H1 (cell line): ENCODE data around the gene IFNL3. TPM values are rescaled to one million over a fixed set of nuclear protein-coding genes. Genes with fewer than 3 reads are reported as not detected.

Experiments used
- CTCF ChIA-PET: fragments of 300-600 bp; sonication (Branson Sonifier 250); formaldehyde crosslinking; loops from one replicate; lab custom pipeline; 2021; ENCODE audit not compliant: partially characterized antibody; lab: Charles Lee
- POLR2A ChIA-PET: fragments of 300-600 bp; sonication (Branson Sonifier 250); formaldehyde crosslinking; loops from one replicate; lab custom pipeline; 2021; ENCODE audit warnings: inconsistent platforms; ENCODE audit not compliant: partially characterized antibody; lab: Charles Lee
- DNase-seq, 2 experiments: peaks; one replicate each; pipeline versions ENCODE4 v3.0.0 to v3.0.0-alpha.2; 2010 to 2022; ENCODE audit warnings: low spot score in 2 of 2, low read depth in 1 of 2, mixed read lengths in 1 of 2
- FAIRE-seq: peaks from 2 replicates; lab custom pipeline; 2011; peaks lifted over from hg19 to GRCh38; lab: Jason Lieb, UNC
- H2AFZ ChIP-seq: 2 replicates; pipeline ENCODE4 v1.8.1; 2012; ENCODE audit warnings: low read length, inconsistent platforms
- H2AK5ac ChIP-seq: 2 replicates; pipeline ENCODE4 v1.6.1; 2013; ENCODE audit warnings: low read depth, low read length
- H2BK120ac ChIP-seq: replicated peaks from 2 replicates; pipeline ENCODE3; 2013; ENCODE audit warnings: low read depth, low read length, inconsistent platforms
- H2BK12ac ChIP-seq: 2 replicates; pipeline ENCODE4 v1.6.1; 2013; ENCODE audit warnings: low read depth, low read length
- H2BK15ac ChIP-seq: 2 replicates; pipeline ENCODE4 v1.6.1; 2013; ENCODE audit warnings: low read length
- H2BK20ac ChIP-seq: 2 replicates; pipeline ENCODE4 v1.6.1; 2013; ENCODE audit warnings: low read length
- H2BK5ac ChIP-seq: 2 replicates; pipeline ENCODE4 v1.6.1; 2013; ENCODE audit warnings: low read depth, low read length
- H3K14ac ChIP-seq: 2 replicates; pipeline ENCODE4 v1.6.1; 2013; ENCODE audit warnings: inconsistent platforms; ENCODE audit not compliant: insufficient read length
- H3K18ac ChIP-seq: 2 replicates; pipeline ENCODE4 v1.6.1; 2013; ENCODE audit warnings: low read length; ENCODE audit errors: extremely low read depth
- H3K23ac ChIP-seq: 2 replicates; pipeline ENCODE4 v1.6.1; 2013; ENCODE audit warnings: inconsistent platforms; ENCODE audit not compliant: insufficient read length
- H3K23me2 ChIP-seq: 2 replicates; pipeline ENCODE4 v1.6.1; 2013; ENCODE audit warnings: low read depth, low read length
- H3K27ac ChIP-seq: 2 replicates; pipeline ENCODE4 v1.6.1; 2011; ENCODE audit warnings: low read depth, low read length, inconsistent platforms
- H3K27me3 ChIP-seq, 4 experiments: replicated peaks in 1 of 4; 1 replicate in 1 of 4; 2 replicates in 3 of 4; pipeline versions ENCODE4 v1.6.1 to v1.8.1; 2011 to 2013; ENCODE audit warnings: low read length in 3 of 4, mild to moderate bottlenecking in 3 of 4, inconsistent platforms in 2 of 4, mixed read lengths in 2 of 4, moderate library complexity in 1 of 4; ENCODE audit not compliant: control insufficient read depth in 3 of 4, insufficient read depth in 3 of 4; ENCODE audit errors: extremely low read depth in 1 of 4
- H3K36me3 ChIP-seq, 4 experiments: 2 replicates each; pipeline versions ENCODE4 v1.6.1 to v1.8.1; 2011 to 2013; ENCODE audit warnings: mild to moderate bottlenecking in 4 of 4, low read length in 3 of 4, moderate library complexity in 2 of 4, control low read depth in 1 of 4, inconsistent platforms in 1 of 4; ENCODE audit not compliant: insufficient read depth in 4 of 4, control insufficient read depth in 2 of 4
- H3K4ac ChIP-seq: replicated peaks from 2 replicates; pipeline ENCODE3; 2013; ENCODE audit warnings: low read length, low read depth, mixed read lengths, inconsistent platforms; ENCODE audit not compliant: insufficient read length
- H3K4me1 ChIP-seq, 4 experiments: replicated peaks in 1 of 4; 1 replicate in 1 of 4; 2 replicates in 3 of 4; pipeline versions ENCODE4 v1.6.1 to v1.8.1; 2011 to 2013; ENCODE audit warnings: low read length in 3 of 4, inconsistent platforms in 2 of 4, mixed read lengths in 1 of 4; ENCODE audit not compliant: insufficient read depth in 4 of 4, control insufficient read depth in 3 of 4
- H3K4me2 ChIP-seq, 2 experiments: 2 replicates each; pipeline versions ENCODE4 v1.6.1 to v1.8.1; 2011 to 2013; ENCODE audit warnings: low read depth in 2 of 2, low read length in 2 of 2, control low read depth in 1 of 2, inconsistent platforms in 1 of 2, mild to moderate bottlenecking in 1 of 2; ENCODE audit not compliant: insufficient read depth in 1 of 2
- H3K4me3 ChIP-seq, 4 experiments: fragments of 200-600, 300-600 bp in 1 of 4; sonication (generic), shearing (Covaris generic), sonication (Bioruptor Twin) in 1 of 4; 2 replicates each; pipeline versions ENCODE4 v1.5.1 to v1.8.1; 2011 to 2016; ENCODE audit warnings: low read length in 4 of 4, low read depth in 3 of 4, control low read depth in 2 of 4, inconsistent platforms in 2 of 4, mild to moderate bottlenecking in 2 of 4, mixed read lengths in 1 of 4, moderate library complexity in 1 of 4; ENCODE audit not compliant: insufficient read depth in 2 of 4; ENCODE audit errors: extremely low read depth in 1 of 4
- H3K56ac ChIP-seq: replicated peaks from 2 replicates; pipeline ENCODE3; 2013; ENCODE audit warnings: low read depth, mild to moderate bottlenecking, mixed read lengths, low read length, inconsistent platforms; ENCODE audit not compliant: insufficient read length
- H3K79me1 ChIP-seq: 2 replicates; pipeline ENCODE4 v1.6.1; 2013; ENCODE audit warnings: low read depth, low read length, control low read depth
- H3K79me2 ChIP-seq, 2 experiments: 2 replicates each; pipeline versions ENCODE4 v1.6.1 to v1.8.1; 2012 to 2013; ENCODE audit warnings: low read length in 2 of 2, mild to moderate bottlenecking in 2 of 2, inconsistent platforms in 1 of 2; ENCODE audit not compliant: insufficient read depth in 2 of 2, control insufficient read depth in 1 of 2
- H3K9ac ChIP-seq, 4 experiments: replicated peaks in 1 of 4; 1 replicate in 1 of 4; 2 replicates in 3 of 4; pipeline versions ENCODE4 v1.6.1 to v1.8.1; 2011 to 2013; ENCODE audit warnings: low read depth in 3 of 4, low read length in 3 of 4, control low read depth in 2 of 4, mild to moderate bottlenecking in 2 of 4, moderate library complexity in 2 of 4, inconsistent platforms in 1 of 4; ENCODE audit errors: extremely low read depth in 1 of 4
- H3K9me3 ChIP-seq, 2 experiments: 2 replicates each; pipeline versions ENCODE4 v1.6.1 to v1.8.1; 2012 to 2013; ENCODE audit warnings: mild to moderate bottlenecking in 2 of 2, moderate library complexity in 2 of 2, control low read depth in 1 of 2, inconsistent platforms in 1 of 2, low read depth in 1 of 2, low read length in 1 of 2, mixed read lengths in 1 of 2; ENCODE audit not compliant: insufficient read depth in 2 of 2
- H4K20me1 ChIP-seq, 2 experiments: replicated peaks in 1 of 2; 2 replicates each; pipeline versions ENCODE3 to v1.8.1; 2011 to 2013; ENCODE audit warnings: inconsistent platforms in 2 of 2, low read length in 2 of 2, mild to moderate bottlenecking in 1 of 2; ENCODE audit not compliant: insufficient read depth in 2 of 2, control insufficient read depth in 1 of 2
- H4K5ac ChIP-seq: 2 replicates; pipeline ENCODE4 v1.6.1; 2013; ENCODE audit warnings: low read length, low read depth, mixed read lengths, inconsistent platforms; ENCODE audit not compliant: insufficient read length
- H4K8ac ChIP-seq: 2 replicates; pipeline ENCODE4 v1.8.0; 2013; ENCODE audit warnings: mild to moderate bottlenecking, moderate library complexity, low read length, inconsistent platforms; ENCODE audit not compliant: insufficient read depth; ENCODE audit errors: extremely low read depth
- H4K91ac ChIP-seq: replicated peaks from 2 replicates; pipeline ENCODE3; 2013; ENCODE audit warnings: low read length, mixed read lengths, inconsistent platforms; ENCODE audit not compliant: insufficient read length
- E2F6 ChIP-seq: IDR thresholded peaks from 2 replicates; pipeline ENCODE4 v1.6.1; 2012; ENCODE audit warnings: inconsistent platforms
- POLR2A ChIP-seq, 2 experiments: IDR thresholded peaks; 1 replicate in 1 of 2; 2 replicates in 1 of 2; pipeline ENCODE4 v1.6.1; 2011; ENCODE audit warnings: low read depth in 2 of 2, low read length in 2 of 2, mild to moderate bottlenecking in 2 of 2; ENCODE audit errors: control extremely low read depth in 1 of 2
- SIN3A ChIP-seq, 2 experiments: IDR thresholded peaks in 1 of 2; conservative IDR thresholded peaks in 1 of 2; 2 replicates each; pipeline ENCODE4 v1.6.1; 2011 to 2012; ENCODE audit warnings: low read length in 2 of 2, improper control_type of control experiment in 1 of 2, low read depth in 1 of 2, mild to moderate bottlenecking in 1 of 2
- SRF ChIP-seq: IDR thresholded peaks from 2 replicates; pipeline ENCODE4 v1.6.1; 2011; ENCODE audit warnings: mild to moderate bottlenecking, low read depth, low read length, moderate library complexity
- WGBS, 2 experiments: shearing (Covaris generic) in 1 of 2; methylation state at CpG; one replicate each; pipeline versions ENCODE4 v1.1.6 to v1.1.7; 2013 to 2015; ENCODE audit warnings: low lambda C conversion rate in 2 of 2, mixed read lengths in 2 of 2, inconsistent platforms in 1 of 2, low coverage in 1 of 2, missing lambda C conversion rate in 1 of 2; ENCODE audit not compliant: insufficient replicate concordance in 2 of 2, insufficient coverage in 1 of 2, insufficient read length in 1 of 2; ENCODE audit errors: extremely low coverage in 1 of 2, missing lambda C conversion rate in 1 of 2; 5-methylcytosine and 5-hydroxymethylcytosine counted together
- polyA plus RNA-seq, 7 experiments: library from polyadenylated mRNA; depleted of rRNA in 3 of 7; stranded (reverse) in 5 of 7; unstranded in 2 of 7; fragments of >200 nt in 5 of 7; fragments of 200-250 nt in 2 of 7; gene quantifications; 1 replicate in 5 of 7; 2 replicates in 1 of 7; 4 replicates in 1 of 7; pipeline versions ENCODE4 v1.2.1 to v1.2.3, GENCODE V29; 2011 to 2013; ENCODE audit warnings: missing spikeins in 2 of 7, mixed read lengths in 2 of 7
- total RNA-seq: library from RNA; stranded (reverse); fragmentation: NEBNext Ultra II Directional; extraction: Animal tissue kit (Norgen Biotek cat#: 25700); gene quantifications from 2 replicates; pipeline ENCODE4 v1.2.1, GENCODE V29; 2021

IFNL3 gene
- total and polyA plus RNA-seq, 2 of the 8 experiments (the other 6 are each of a cell fraction or from before 2014, with no cell fraction given): 0.11 TPM; not detected in 1

DNA sequence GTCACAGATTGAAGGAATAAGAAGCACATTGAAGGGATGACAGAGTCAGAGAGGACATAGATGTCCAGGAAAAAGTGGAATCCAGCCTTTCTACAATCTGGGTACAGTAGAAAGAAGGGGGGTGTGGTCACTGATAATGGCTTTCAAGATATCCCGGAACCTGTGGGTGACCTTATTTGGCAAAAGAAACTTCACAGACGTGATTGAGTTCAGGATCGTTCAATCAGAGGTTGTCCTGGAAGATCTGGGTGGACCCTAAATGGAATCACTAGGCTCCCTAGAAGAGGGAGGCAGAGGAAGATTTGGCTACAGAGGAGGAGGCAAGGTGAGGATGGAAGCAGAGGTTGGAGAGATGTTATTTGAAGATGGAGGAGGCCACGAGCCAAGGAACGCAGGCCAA, 27.7 kb downstream of the IFNL3 start:
- Histone ChIP-seq H4K8ac (no peak overlapping the region), H2BK20ac (no peak overlapping the region), H3K79me1 (no peaks in the 10 kb centered on the region), H2BK15ac (no peak overlapping the region), H4K91ac (no peak overlapping the region), H3K14ac (no peak overlapping the region), H3K23ac (no peak overlapping the region), H3K23me2 (peaks cover 3% of the 10 kb centered on the region; the same call in 1 of the 2 replicates), H3K4me2 (no peak overlapping the region), H3K9me3 (peaks cover 0 to 3% of the 10 kb centered on the region in 2 experiments; a peak in 1 of 4 replicates), H2BK12ac (no peak overlapping the region), H3K36me3 (no peaks in the 10 kb centered on the region), H3K18ac (no peak overlapping the region), H4K20me1 (peaks cover 0 to 2% of the 10 kb centered on the region in 2 experiments), H2AK5ac (no peak overlapping the region), H4K5ac (no peak overlapping the region), H3K4me1 (0 out of 7 replicates have a peak, but pooled peaks cover 0 to under 1% (median 0%) of the 10 kb centered on the region in 4 experiments), H2BK5ac (no peak overlapping the region), H3K9ac (no peak overlapping the region), H3K4me3 (no peak overlapping the region), H2AFZ (no peak overlapping the region), H2BK120ac (no peak overlapping the region), H3K4ac (no peak overlapping the region), H3K56ac (no peak overlapping the region), H3K27me3 (peaks cover 0 to 9% (median 0%) of the 10 kb centered on the region in 4 experiments; a peak in 2 of 7 replicates), H3K27ac (no peak overlapping the region), H3K79me2 (no peaks in the 10 kb centered on the region)
- ChIA-PET POLR2A (no interaction called here), CTCF (interaction anchor here (0.6 to 6.1 kb wide), 4 partner anchors 18 to 114 kb away, joined by 3 to 85 read pairs (median 4); partner anchors contain the start of gene GMFG)
- WGBS, 2 experiments: 89% methylated on average over 5 of the region's 5 CpGs; no CpG with 5 or more reads in 1 of the 2 experiments
- no peak for DNase-seq
- TF ChIP-seq SRF (0 out of 2 replicates have a peak, but pooled peaks have one; percentile 21), POLR2A (IDR thresholded peaks at IDR 0.05; ENCODE audit: control extremely low read depth in 1 of 2, low read depth in 2 of 2, low read length in 2 of 2) (no peak), E2F6 (no peak), SIN3A (conservative IDR thresholded peaks at IDR 0.05 in 1 of 2, IDR thresholded peaks at IDR 0.05 in 1 of 2; ENCODE audit: low read depth in 1 of 2, low read length in 2 of 2) (no peak)
- FAIRE-seq: no peak
